ENCODE measurements around the gene LPIN1. TPM values are rescaled to one million over a fixed set of nuclear protein-coding genes. Genes with fewer than 3 reads are reported as not detected.

Gene LPIN1
- total RNA-seq, 1 experiment from 2014 or later = 13.9 TPM

- Mint-ChIP-seq H3K4me3 (no peak overlapping the region), H3K27ac (no peak overlapping the region), H3K9me3 (peaks cover 24% of the 10 kb centered on the region), H3K27me3 (ENCODE audit: low read depth) (no peaks in the 10 kb centered on the region), H3K4me1 (peaks cover 13% of the 10 kb centered on the region), H3K36me3 (peaks cover 23% of the 10 kb centered on the region)
- TF ChIP-seq STAT6 (CRISPR knock-in tag; conservative IDR thresholded peaks at IDR 0.05; ENCODE audit: low read depth) = no peak
- TF ChIP-seq SMAD3 (CRISPR knock-in tag; IDR thresholded peaks at IDR 0.05; ENCODE audit: borderline replicate concordance) = no peak
- no peak for TF ChIP-seq CBFB (CRISPR knock-in tag; IDR thresholded peaks at IDR 0.05; ENCODE audit: low read depth)
- no peak for TF ChIP-seq RELA (CRISPR knock-in tag; IDR thresholded peaks at IDR 0.05; ENCODE audit: borderline replicate concordance)
- TF ChIP-seq NR2C2 (CRISPR knock-in tag; IDR thresholded peaks at IDR 0.05) = no peak
- no peak for TF ChIP-seq JAZF1 (CRISPR knock-in tag; IDR thresholded peaks at IDR 0.05)
- no peak for TF ChIP-seq E2F1 (CRISPR knock-in tag; IDR thresholded peaks at IDR 0.05)
- TF ChIP-seq ZNF396 (CRISPR knock-in tag; IDR thresholded peaks at IDR 0.05; ENCODE audit: borderline replicate concordance) = no peak
- no peak for TF ChIP-seq USF1 (CRISPR knock-in tag; IDR thresholded peaks at IDR 0.05)
- TF ChIP-seq, protein P1, sequence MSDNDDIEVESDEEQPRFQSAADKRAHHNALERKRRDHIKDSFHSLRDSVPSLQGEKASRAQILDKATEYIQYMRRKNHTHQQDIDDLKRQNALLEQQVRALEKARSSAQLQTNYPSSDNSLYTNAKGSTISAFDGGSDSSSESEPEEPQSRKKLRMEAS (CRISPR knock-in tag; IDR thresholded peaks at IDR 0.05) = no peak
- no peak for TF ChIP-seq GABPB1 (CRISPR knock-in tag; IDR thresholded peaks at IDR 0.05)
- TF ChIP-seq, protein P2, sequence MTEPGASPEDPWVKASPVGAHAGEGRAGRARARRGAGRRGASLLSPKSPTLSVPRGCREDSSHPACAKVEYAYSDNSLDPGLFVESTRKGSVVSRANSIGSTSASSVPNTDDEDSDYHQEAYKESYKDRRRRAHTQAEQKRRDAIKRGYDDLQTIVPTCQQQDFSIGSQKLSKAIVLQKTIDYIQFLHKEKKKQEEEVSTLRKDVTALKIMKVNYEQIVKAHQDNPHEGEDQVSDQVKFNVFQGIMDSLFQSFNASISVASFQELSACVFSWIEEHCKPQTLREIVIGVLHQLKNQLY (CRISPR knock-in tag; IDR thresholded peaks at IDR 0.05) = no peak
- no peak for TF ChIP-seq TCF7 (CRISPR knock-in tag; IDR thresholded peaks at IDR 0.05; ENCODE audit: low read depth)
- TF ChIP-seq, protein P3, sequence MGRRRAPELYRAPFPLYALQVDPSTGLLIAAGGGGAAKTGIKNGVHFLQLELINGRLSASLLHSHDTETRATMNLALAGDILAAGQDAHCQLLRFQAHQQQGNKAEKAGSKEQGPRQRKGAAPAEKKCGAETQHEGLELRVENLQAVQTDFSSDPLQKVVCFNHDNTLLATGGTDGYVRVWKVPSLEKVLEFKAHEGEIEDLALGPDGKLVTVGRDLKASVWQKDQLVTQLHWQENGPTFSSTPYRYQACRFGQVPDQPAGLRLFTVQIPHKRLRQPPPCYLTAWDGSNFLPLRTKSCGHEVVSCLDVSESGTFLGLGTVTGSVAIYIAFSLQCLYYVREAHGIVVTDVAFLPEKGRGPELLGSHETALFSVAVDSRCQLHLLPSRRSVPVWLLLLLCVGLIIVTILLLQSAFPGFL (CRISPR knock-in tag; IDR thresholded peaks at IDR 0.05; ENCODE audit: borderline replicate concordance) = no peak
- TF ChIP-seq, protein P4, sequence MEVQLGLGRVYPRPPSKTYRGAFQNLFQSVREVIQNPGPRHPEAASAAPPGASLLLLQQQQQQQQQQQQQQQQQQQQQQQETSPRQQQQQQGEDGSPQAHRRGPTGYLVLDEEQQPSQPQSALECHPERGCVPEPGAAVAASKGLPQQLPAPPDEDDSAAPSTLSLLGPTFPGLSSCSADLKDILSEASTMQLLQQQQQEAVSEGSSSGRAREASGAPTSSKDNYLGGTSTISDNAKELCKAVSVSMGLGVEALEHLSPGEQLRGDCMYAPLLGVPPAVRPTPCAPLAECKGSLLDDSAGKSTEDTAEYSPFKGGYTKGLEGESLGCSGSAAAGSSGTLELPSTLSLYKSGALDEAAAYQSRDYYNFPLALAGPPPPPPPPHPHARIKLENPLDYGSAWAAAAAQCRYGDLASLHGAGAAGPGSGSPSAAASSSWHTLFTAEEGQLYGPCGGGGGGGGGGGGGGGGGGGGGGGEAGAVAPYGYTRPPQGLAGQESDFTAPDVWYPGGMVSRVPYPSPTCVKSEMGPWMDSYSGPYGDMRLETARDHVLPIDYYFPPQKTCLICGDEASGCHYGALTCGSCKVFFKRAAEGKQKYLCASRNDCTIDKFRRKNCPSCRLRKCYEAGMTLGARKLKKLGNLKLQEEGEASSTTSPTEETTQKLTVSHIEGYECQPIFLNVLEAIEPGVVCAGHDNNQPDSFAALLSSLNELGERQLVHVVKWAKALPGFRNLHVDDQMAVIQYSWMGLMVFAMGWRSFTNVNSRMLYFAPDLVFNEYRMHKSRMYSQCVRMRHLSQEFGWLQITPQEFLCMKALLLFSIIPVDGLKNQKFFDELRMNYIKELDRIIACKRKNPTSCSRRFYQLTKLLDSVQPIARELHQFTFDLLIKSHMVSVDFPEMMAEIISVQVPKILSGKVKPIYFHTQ (CRISPR knock-in tag; IDR thresholded peaks at IDR 0.05) = no peak
- TF ChIP-seq ZNF263 (CRISPR knock-in tag; IDR thresholded peaks at IDR 0.05; ENCODE audit: low read depth) = no peak
- no peak for TF ChIP-seq NR3C1 (CRISPR knock-in tag; conservative IDR thresholded peaks at IDR 0.05; ENCODE audit: low read depth)
- TF ChIP-seq AFF4 (CRISPR knock-in tag; IDR thresholded peaks at IDR 0.05; ENCODE audit: borderline replicate concordance) = no peak
- no peak for TF ChIP-seq ZNF416 (CRISPR knock-in tag; IDR thresholded peaks at IDR 0.05)
- ChIA-PET CTCF (no interaction called here), POLR2A (no interaction called here)
- ATAC-seq (no peak), DNase-seq (ENCODE audit: low spot score) (no peak)
These were observed 91.7 kb downstream of the LPIN1 start for GRCh38 chr2:11837875-11838734.
